NT2/D1 (cell line): Measurements from ENCODE around the gene KREMEN1.

Experiments used
- DNase-seq: peaks from one replicate; pipeline ENCODE4 v3.0.0-alpha.2; 2011; ENCODE audit warnings: low read depth, low spot score
- H3K27me3 ChIP-seq: 2 replicates; pipeline ENCODE4 v1.6.0; 2011; ENCODE audit warnings: mild to moderate bottlenecking; ENCODE audit not compliant: insufficient read length, insufficient read depth
- H3K36me3 ChIP-seq: 2 replicates; pipeline ENCODE4 v1.6.1; 2011; ENCODE audit warnings: mild to moderate bottlenecking, low read length, mixed read lengths; ENCODE audit not compliant: insufficient read depth, insufficient read length
- H3K4me1 ChIP-seq: 2 replicates; pipeline ENCODE4 v1.5.1; 2011; ENCODE audit not compliant: insufficient read depth, insufficient read length
- H3K4me3 ChIP-seq: 2 replicates; pipeline ENCODE4 v1.5.1; 2011; ENCODE audit warnings: low read depth; ENCODE audit not compliant: insufficient read length
- H3K9ac ChIP-seq: 2 replicates; pipeline ENCODE4 v1.6.0; 2011; ENCODE audit warnings: low read depth; ENCODE audit not compliant: insufficient read length
- H3K9me3 ChIP-seq: 2 replicates; pipeline ENCODE4 v1.5.1; 2011; ENCODE audit warnings: mild to moderate bottlenecking, low read length; ENCODE audit not compliant: insufficient read depth
- SUZ12 ChIP-seq: IDR thresholded peaks from 2 replicates; pipeline ENCODE4 v1.6.1; 2011; ENCODE audit not compliant: insufficient read length, insufficient read depth; ENCODE audit errors: extremely low read depth
- YY1 ChIP-seq: IDR thresholded peaks from 2 replicates; pipeline ENCODE4 v1.6.1; 2011; ENCODE audit not compliant: insufficient read length, insufficient read depth
- ZNF274 ChIP-seq: IDR thresholded peaks from 2 replicates; pipeline ENCODE4 v1.6.1; 2011; ENCODE audit warnings: mild to moderate bottlenecking, low read depth, low read length

KREMEN1 gene

DNA sequence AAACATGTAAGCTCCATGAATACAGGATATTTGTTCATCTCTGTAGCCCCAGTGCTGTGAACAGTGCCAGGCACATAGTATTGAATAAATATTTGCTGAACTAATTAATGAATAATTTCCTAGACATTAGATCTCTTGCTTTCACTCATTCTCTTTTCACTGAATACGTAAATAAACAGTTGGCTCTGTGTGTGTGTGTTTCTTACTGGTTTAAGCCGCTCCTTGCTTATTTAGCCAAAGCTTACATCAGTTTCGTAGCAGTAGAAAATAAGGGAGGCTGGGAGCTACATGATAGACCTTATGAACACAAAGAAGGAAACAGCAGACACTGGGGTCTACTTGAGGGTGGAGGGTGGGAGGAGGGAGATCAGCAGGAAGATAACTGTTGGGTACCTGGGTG, 17.2 kb downstream of the KREMEN1 start:
- H3K9me3 ChIP-seq: no peaks in the 10 kb centered on the region
- H3K27me3 ChIP-seq: no peaks in the 10 kb centered on the region
- DNase-seq: no peak
- H3K9ac ChIP-seq: no peak overlapping the region
- TF ChIP-seq SUZ12 (no peak), ZNF274 (no peak)
- H3K4me1 ChIP-seq: no peaks in the 10 kb centered on the region
- no peak overlapping the region for H3K4me3 ChIP-seq
- H3K36me3 ChIP-seq: peaks cover 3% of the 10 kb centered on the region

GRCh38 chr22:29092243-29092642, 19.4 kb downstream of the KREMEN1 start:
- H3K4me1 ChIP-seq: no peaks in the 10 kb centered on the region
- no peaks in the 10 kb centered on the region for H3K27me3 ChIP-seq
- no peak overlapping the region for H3K9ac ChIP-seq
- H3K9me3 ChIP-seq: no peaks in the 10 kb centered on the region
- DNase-seq: no peak
- TF ChIP-seq YY1: no peak
- no peak for TF ChIP-seq ZNF274
- no peak for TF ChIP-seq SUZ12
- H3K4me3 ChIP-seq: no peak overlapping the region
- H3K36me3 ChIP-seq: peaks cover 4% of the 10 kb centered on the region

DNA sequence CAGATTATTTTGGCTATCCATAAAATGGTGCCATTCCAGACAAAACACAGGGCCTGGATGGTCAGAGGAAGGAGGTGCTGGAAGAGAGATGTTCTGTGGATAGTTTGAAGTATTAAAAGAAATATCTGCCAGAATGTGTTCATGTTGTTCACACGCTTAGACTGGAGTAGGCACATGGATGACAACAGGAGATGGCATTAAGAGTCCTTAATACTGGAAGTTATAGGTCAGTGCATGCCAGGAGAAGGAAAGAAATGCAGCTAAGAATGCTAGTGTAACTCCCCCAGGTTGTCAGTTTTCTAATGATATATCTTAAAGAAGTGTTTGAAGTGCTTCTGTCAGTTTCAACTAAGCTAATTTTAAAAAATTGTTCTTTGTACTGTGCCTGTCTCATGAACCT, 20.2 kb downstream of the KREMEN1 start:
- no peaks in the 10 kb centered on the region for H3K9me3 ChIP-seq
- no peak overlapping the region for H3K4me3 ChIP-seq

DNA sequence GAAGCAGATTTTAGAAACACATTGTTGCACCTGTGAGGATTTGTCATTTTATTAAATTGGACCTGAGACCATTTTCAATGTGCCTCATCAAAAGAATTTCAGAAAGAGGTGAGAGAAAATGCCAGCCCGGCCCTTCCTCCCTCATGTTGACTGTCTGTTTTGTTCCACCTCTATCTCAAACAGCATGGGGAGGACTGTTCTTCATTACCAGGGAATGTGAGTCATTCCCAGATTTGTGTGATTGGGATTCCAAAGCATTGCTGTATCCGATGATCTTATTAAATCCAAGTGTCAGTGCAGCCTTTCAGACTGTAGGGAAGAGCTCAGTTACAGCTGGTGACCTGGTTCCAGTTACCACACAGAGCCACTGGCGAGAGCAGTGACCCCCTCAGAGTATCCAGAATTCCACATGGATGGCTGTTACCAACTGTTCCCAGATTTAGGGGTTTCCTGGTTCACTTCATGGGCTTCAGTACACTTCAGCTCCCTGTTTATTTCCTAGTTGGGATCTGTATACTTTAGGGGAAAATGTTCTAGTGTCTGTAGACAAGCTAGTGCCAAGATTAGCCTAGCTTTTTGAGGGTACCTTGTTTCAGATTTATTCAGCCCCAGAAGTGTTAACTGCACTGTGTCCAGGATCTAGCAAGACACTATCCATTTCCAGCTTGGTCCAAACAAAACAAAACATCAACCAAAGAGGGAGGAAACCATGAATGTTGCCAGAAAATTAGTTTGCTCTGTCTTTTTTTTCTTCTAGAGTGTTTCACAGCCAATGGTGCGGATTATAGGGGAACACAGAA, 20.9 kb downstream of the KREMEN1 start:
- Histone ChIP-seq H3K9ac (no peak overlapping the region), H3K4me1 (no peaks in the 10 kb centered on the region), H3K9me3 (no peaks in the 10 kb centered on the region), H3K4me3 (no peak overlapping the region), H3K27me3 (no peaks in the 10 kb centered on the region), H3K36me3 (peaks cover 4% of the 10 kb centered on the region)
- DNase-seq: no peak
- no peak for TF ChIP-seq ZNF274
- TF ChIP-seq YY1: no peak
- TF ChIP-seq SUZ12: no peak

More for the DNA sequence above, 20.2 kb downstream of the KREMEN1 start:
- H3K9ac ChIP-seq: no peak overlapping the region
- TF ChIP-seq ZNF274 (no peak), YY1 (no peak), SUZ12 (no peak)
- DNase-seq: no peak
- H3K4me1 ChIP-seq: no peaks in the 10 kb centered on the region
- H3K27me3 ChIP-seq: no peaks in the 10 kb centered on the region
- H3K36me3 ChIP-seq: peaks cover 4% of the 10 kb centered on the region

GRCh38 chr22:29095459-29095858, 22.6 kb downstream of the KREMEN1 start:
- no peak for TF ChIP-seq ZNF274
- TF ChIP-seq SUZ12: no peak
- TF ChIP-seq YY1: no peak
- Histone ChIP-seq H3K4me1 (no peaks in the 10 kb centered on the region), H3K9me3 (no peaks in the 10 kb centered on the region), H3K36me3 (peaks cover 4% of the 10 kb centered on the region), H3K9ac (no peak overlapping the region), H3K4me3 (no peak overlapping the region), H3K27me3 (no peaks in the 10 kb centered on the region)
- DNase-seq: no peak

- Histone ChIP-seq H3K4me3 (no peak overlapping the region), H3K9me3 (no peaks in the 10 kb centered on the region), H3K4me1 (no peaks in the 10 kb centered on the region), H3K9ac (no peak overlapping the region), H3K27me3 (no peaks in the 10 kb centered on the region), H3K36me3 (peaks cover 4% of the 10 kb centered on the region)
- no peak for TF ChIP-seq ZNF274
- TF ChIP-seq YY1: no peak
- no peak for TF ChIP-seq SUZ12
- no peak for DNase-seq
Observed at GRCh38 chr22:29096736-29097669, 24.2 kb downstream of the KREMEN1 start.

DNA sequence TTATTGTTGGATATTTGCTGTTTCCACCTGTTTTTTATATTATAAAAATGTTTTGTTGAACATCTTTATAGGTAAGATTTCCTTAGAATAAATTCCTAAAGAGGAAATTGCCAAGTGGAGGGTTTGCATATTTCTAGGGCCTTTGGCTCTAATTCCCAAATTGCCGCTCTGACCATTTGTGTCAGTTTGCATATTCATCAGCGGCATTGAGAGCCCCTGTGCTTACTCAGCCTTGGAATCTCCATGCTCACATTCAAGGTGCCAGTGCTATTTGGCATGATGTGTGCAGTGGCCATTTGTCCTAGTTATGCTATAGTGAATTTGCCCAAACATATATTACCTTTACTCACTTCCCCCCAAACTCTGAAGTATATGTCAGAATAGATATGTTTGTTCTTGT, 25.5 kb downstream of the KREMEN1 start:
- Histone ChIP-seq H3K9ac (no peak overlapping the region), H3K4me1 (no peaks in the 10 kb centered on the region), H3K9me3 (no peaks in the 10 kb centered on the region), H3K27me3 (no peaks in the 10 kb centered on the region), H3K36me3 (peaks cover 4% of the 10 kb centered on the region), H3K4me3 (no peak overlapping the region)
- TF ChIP-seq SUZ12 (no peak), ZNF274 (no peak), YY1 (no peak)
- DNase-seq: no peak
